AG08396 (cell line): Measurements from ENCODE around the gene TM4SF20.

Experiments used
- DNase-seq: peaks from one replicate; pipeline ENCODE4 v3.0.0; 2012; ENCODE audit warnings: low spot score, mixed read lengths

Gene TM4SF20

DNA sequence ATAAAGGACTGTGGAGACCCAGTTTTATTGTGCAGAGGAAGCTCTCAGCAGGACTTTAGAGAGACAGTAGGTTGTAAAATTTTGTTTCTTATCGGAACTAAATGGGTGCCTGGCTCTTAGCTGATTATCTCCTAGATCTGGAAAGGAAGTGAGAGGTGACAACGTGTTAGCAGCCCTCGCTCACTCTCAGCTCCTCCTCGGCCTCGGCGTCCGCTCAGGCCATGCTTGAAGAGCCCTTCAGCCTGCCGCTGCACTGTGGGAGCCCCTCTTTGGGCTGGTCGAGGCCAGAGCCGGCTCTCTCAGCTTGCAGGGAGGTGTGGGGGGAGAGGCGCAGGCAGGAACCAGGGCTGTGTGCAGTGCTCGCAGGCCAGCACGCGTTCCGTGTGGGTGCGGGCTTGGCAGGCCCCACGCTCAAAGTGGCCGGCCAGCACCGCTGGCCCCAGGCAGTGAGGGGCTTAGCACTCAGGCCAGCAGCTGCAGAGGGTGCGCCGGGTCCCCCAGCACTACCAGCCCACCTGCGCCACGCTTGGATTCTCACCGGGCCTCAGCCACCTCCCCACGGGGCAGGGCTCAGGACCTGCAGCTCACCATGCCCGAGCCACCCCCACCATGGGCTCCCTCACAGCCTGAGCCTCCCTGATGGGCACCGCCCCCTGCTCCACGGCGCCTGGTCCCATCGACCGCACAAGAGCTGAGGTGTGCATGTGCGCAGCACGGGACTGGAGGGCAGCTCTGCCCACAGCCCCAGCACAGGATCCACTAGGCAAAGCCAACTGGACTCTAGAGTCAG lies 58.6 kb downstream of the TM4SF20 start:
- no peak for DNase-seq

DNA sequence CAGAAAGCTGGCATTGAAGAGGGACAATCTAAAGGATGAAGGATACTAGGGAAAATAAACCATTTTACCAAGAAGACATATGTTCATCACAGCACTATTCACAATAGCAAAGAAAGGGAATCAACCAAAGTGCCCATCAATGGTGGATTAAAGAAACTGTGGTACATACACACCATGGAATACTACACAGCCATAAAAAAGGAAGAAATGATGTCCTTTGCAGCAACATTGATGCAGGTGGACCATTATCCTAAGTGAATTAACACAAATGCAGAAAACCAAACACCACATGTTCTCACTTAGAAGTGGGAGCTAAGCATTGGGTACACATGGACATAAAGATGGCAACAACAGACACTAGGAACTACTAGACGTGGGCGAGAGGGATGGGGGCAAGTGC lies 61.3 kb downstream of the TM4SF20 start:
- no peak for DNase-seq

DNA sequence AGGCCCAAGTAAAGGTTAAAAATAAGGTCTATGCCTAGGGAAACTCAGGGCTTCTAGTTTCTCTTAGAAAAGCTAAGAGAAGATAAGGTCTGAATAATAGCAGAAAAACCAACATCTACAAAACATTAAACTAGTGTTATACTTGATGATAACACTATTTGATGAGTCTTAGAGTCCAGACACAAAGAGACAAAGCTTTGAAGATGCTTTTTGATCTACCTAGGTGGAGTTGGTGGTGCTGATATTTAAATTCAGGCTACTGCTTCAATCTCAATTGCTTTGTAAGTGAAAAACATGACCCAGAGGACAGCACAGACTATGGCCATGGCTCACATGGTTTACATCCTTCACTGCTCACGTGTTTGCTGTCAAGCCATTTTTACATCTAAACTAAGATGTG lies 65.8 kb downstream of the TM4SF20 start:
- no peak for DNase-seq

DNA sequence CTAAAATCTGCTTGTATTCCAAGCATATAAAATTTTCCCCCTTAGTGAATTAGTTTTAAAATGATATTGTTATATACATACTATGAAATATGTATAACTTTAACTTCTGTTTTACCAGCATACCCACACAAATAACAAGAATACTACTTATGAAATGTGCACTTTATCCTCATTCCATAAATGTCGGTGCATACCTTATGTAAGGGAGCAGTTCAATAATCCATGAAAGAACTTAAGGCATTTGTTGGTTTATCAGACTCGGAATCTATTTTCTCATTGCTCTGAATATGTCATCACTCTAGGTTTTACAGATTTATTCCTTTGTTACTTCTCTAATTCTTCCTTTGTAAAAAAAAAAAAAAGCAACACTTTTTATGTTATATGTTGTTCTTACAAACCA lies 66.5 kb downstream of the TM4SF20 start:
- no peak for DNase-seq
